HCT116 (cell line): Measurements from ENCODE around the gene CFAP54. TPM values are rescaled to one million over a fixed set of nuclear protein-coding genes. Genes with fewer than 3 reads are reported as not detected.

Source experiments
- ATAC-seq: fragments of 200-7000 bp; cut with Tn5 transposase; 2 replicates; pipeline ENCODE4 v1.9.1; 2020; ENCODE audit warnings: mild to moderate bottlenecking, moderate library complexity
- BruUV-seq: library from RNA; stranded (reverse); fragments of 400-500 nt; replicated peaks from 2 replicates; lab custom pipeline; 2021; lab: Mats Ljungman, UMichigan
- CTCF ChIA-PET: fragments of 300-600 bp; sonication (Branson Sonifier 250); formaldehyde crosslinking; loops from one replicate; lab custom pipeline; 2021; ENCODE audit warnings: antibody characterized with exemption; lab: Charles Lee
- POLR2A ChIA-PET: fragments of 300-600, 350-600 bp; sonication (Branson Sonifier 250); formaldehyde crosslinking; loops from one replicate; lab custom pipeline; 2021; ENCODE audit warnings: antibody characterized with exemption; lab: Charles Lee
- RAD21 ChIA-PET, 2 experiments: fragments of 300-600 bp; sonication (Branson Sonifier 250); formaldehyde crosslinking; loops; one replicate each; lab custom pipeline; 2023; ENCODE audit warnings: low total read pairs in 2 of 2; ENCODE audit not compliant: uncharacterized antibody in 2 of 2, unreplicated experiment in 2 of 2, low non-redundant PET in 1 of 2; lab: Charles Lee
- DNase-seq: peaks from one replicate; pipeline ENCODE4 v3.0.0-alpha.2; 2010; ENCODE audit warnings: low read depth, low spot score
- H2AFZ ChIP-seq: fragments of 200-600 bp; shearing (Covaris generic), sonication (generic); 2 replicates; pipeline ENCODE4 v1.6.1; 2017; ENCODE audit warnings: low read depth, mixed run types, mixed read lengths, antibody characterized with exemption, low read length; ENCODE audit not compliant: poor library complexity, severe bottlenecking
- H3K27ac ChIP-seq: 2 replicates; pipeline ENCODE4 v1.5.1; 2012; ENCODE audit warnings: low read depth, low read length
- H3K27me3 ChIP-seq: fragments of 200-600 bp; sonication (generic); 2 replicates; pipeline ENCODE4 v1.6.1; 2016; ENCODE audit warnings: mixed run types, low read length, mixed read lengths; ENCODE audit not compliant: insufficient read depth
- H3K36me3 ChIP-seq, 2 experiments: fragments of 200-500 bp in 1 of 2; fragments of 200-600 bp in 1 of 2; sonication (Bioruptor generic) in 1 of 2; sonication (generic) in 1 of 2; 2 replicates each; pipeline versions ENCODE4 v1.5.1 to v1.6.1; 2014 to 2016; ENCODE audit warnings: low read length in 2 of 2, inconsistent platforms in 1 of 2, mixed read lengths in 1 of 2, mixed run types in 1 of 2; ENCODE audit not compliant: insufficient read depth in 2 of 2, control insufficient read depth in 1 of 2
- H3K4me1 ChIP-seq, 2 experiments: fragments of 200-600 bp in 1 of 2; sonication (generic) in 1 of 2; 2 replicates each; pipeline versions ENCODE4 v1.5.1 to v1.6.1; 2012 to 2017; ENCODE audit warnings: low read length in 2 of 2, inconsistent platforms in 1 of 2, mild to moderate bottlenecking in 1 of 2, mixed read lengths in 1 of 2, mixed run types in 1 of 2, moderate library complexity in 1 of 2; ENCODE audit not compliant: insufficient read depth in 2 of 2, control insufficient read depth in 1 of 2
- H3K4me2 ChIP-seq: fragments of 200-600 bp; sonication (generic); 2 replicates; pipeline ENCODE4 v1.6.1; 2017; ENCODE audit warnings: mixed run types, low read length, mixed read lengths
- H3K4me3 ChIP-seq, 2 experiments: fragments of 200-600 bp in 1 of 2; sonication (generic) in 1 of 2; replicated peaks in 1 of 2; 2 replicates each; pipeline ENCODE4 v1.5.1; 2011 to 2016; ENCODE audit warnings: low read length in 2 of 2, control low read depth in 1 of 2, low read depth in 1 of 2, mild to moderate bottlenecking in 1 of 2, mixed read lengths in 1 of 2, mixed run types in 1 of 2
- H3K79me2 ChIP-seq: fragments of 200-600 bp; sonication (generic); 2 replicates; pipeline ENCODE4 v1.6.1; 2017; ENCODE audit warnings: mild to moderate bottlenecking, mixed run types, low read length, moderate library complexity, mixed read lengths; ENCODE audit not compliant: insufficient read depth
- H3K9ac ChIP-seq: fragments of 200-600 bp; sonication (generic); 2 replicates; pipeline ENCODE4 v1.6.1; 2016; ENCODE audit warnings: low read length, mixed read lengths
- H3K9me2 ChIP-seq: fragments of 200-600 bp; sonication (generic), shearing (Covaris generic); 2 replicates; pipeline ENCODE4 v1.6.1; 2017; ENCODE audit warnings: mixed run types, mild to moderate bottlenecking, moderate library complexity; ENCODE audit not compliant: insufficient read depth
- H3K9me3 ChIP-seq, 2 experiments: fragments of 200-500 bp in 1 of 2; fragments of 200-600 bp in 1 of 2; sonication (Bioruptor generic) in 1 of 2; sonication (generic) in 1 of 2; 2 replicates each; pipeline ENCODE4 v1.6.1; 2014 to 2017; ENCODE audit warnings: low read length in 2 of 2, mixed read lengths in 2 of 2, inconsistent platforms in 1 of 2, low read depth in 1 of 2, mild to moderate bottlenecking in 1 of 2, mixed run types in 1 of 2, moderate library complexity in 1 of 2; ENCODE audit not compliant: control insufficient read depth in 1 of 2, insufficient read depth in 1 of 2
- H4K20me1 ChIP-seq: fragments of 200-600 bp; sonication (generic), shearing (Covaris generic); 2 replicates; pipeline ENCODE4 v1.6.1; 2017; ENCODE audit warnings: mixed run types, mild to moderate bottlenecking, moderate library complexity; ENCODE audit not compliant: insufficient read depth
- EGR1 ChIP-seq: IDR thresholded peaks from 2 replicates; pipeline ENCODE4 v1.6.1; 2012; ENCODE audit warnings: low read depth
- FOSL1 ChIP-seq: IDR thresholded peaks from 2 replicates; pipeline ENCODE4 v1.6.1; 2012; ENCODE audit warnings: low read depth
- JUND ChIP-seq: IDR thresholded peaks from 2 replicates; pipeline ENCODE4 v1.6.1; 2012
- POLR2A ChIP-seq: IDR thresholded peaks from 2 replicates; pipeline ENCODE4 v1.7.0; 2011; ENCODE audit warnings: borderline replicate concordance; ENCODE audit not compliant: insufficient read depth, insufficient read length; ENCODE audit errors: extremely low read depth
- SRF ChIP-seq: IDR thresholded peaks from 2 replicates; pipeline ENCODE4 v1.6.1; 2012; ENCODE audit warnings: low read depth
- ZFX ChIP-seq: fragments of 450-650 bp; IDR thresholded peaks from 2 replicates; pipeline ENCODE4 v1.6.1; 2017
- ZNF274 ChIP-seq: fragments of 200-500 bp; sonication (Bioruptor generic); IDR thresholded peaks from 2 replicates; pipeline ENCODE4 v1.6.1; 2014; ENCODE audit warnings: mild to moderate bottlenecking, low read depth, low read length, inconsistent platforms
- intact Hi-C: fragments of 100-400 bp; cut with micrococcal nuclease; formaldehyde crosslinking; loops from 2 replicates; pipeline ENCODE4 v1.10.0; 2022
- total RNA-seq: library from RNA; stranded (reverse); gene quantifications from one replicate; pipeline ENCODE4 v1.2.1, GENCODE V29; 2021; ENCODE audit not compliant: unreplicated experiment
- TF ChIP-seq, protein P1 (sequence below): IDR thresholded peaks from 2 replicates; pipeline ENCODE4 v1.6.1; 2012
- TF ChIP-seq, protein P2 (sequence below), 3 experiments: fragments of 200-600 bp in 1 of 3; sonication (generic) in 1 of 3; IDR thresholded peaks in 2 of 3; conservative IDR thresholded peaks in 1 of 3; 2 replicates each; pipeline ENCODE4 v1.5.1; 2012 to 2017; ENCODE audit warnings: low read depth in 2 of 3, low read length in 2 of 3, antibody characterized with exemption in 1 of 3, borderline replicate concordance in 1 of 3, control low read depth in 1 of 3, mild to moderate bottlenecking in 1 of 3, mixed read lengths in 1 of 3, mixed run types in 1 of 3, moderate library complexity in 1 of 3; ENCODE audit not compliant: insufficient read depth in 1 of 3
- TF ChIP-seq, protein P3 (sequence below): IDR thresholded peaks from 2 replicates; pipeline ENCODE4 v1.6.1; 2011; ENCODE audit warnings: mild to moderate bottlenecking, low read length, moderate library complexity; ENCODE audit not compliant: insufficient replicate concordance; ENCODE audit errors: extremely low read depth
- TF ChIP-seq, protein P4 (sequence below): IDR thresholded peaks from 2 replicates; pipeline ENCODE4 v1.6.1; 2012

CFAP54 gene
- total RNA-seq, 1 experiment from 2014 or later, result 0.25 TPM

DNA sequence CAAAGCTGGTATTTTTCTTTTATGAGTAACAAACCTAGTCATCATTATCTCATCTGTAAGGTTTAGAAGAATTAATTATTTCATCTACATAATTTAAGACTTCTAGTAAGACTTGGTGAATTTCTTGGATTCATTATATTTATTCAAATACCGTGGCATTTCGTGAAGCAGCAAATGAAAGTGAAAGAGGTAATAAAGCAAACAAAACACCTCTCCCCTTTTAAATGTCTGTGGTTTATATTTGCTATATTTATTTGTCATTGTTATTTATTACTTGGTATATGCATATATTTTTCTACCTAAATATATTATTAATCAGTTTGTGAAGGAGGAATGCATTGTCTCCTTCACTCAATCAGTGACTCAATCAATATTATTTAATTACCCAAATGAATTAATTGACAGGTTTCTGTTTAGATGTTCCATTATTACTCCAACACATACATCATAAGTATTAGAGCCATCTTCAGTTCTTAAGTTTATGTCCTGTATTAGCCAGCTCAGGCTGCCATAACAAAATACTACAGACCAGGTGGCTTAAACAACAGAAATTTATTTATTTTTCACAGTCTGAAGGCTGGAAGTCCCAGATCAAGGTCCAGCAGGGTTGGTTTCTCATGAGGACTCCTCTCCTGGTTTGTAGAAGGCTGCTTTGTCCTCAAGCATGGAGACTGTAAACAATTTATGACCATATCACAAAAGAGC is 6.6 kb downstream of the CFAP54 start:
- Histone ChIP-seq H4K20me1 (no peaks in the 10 kb centered on the region), H3K27me3 (no peaks in the 10 kb centered on the region), H3K36me3 (no peaks in the 10 kb centered on the region), H3K27ac (no peak overlapping the region), H3K4me3 (no peak overlapping the region), H2AFZ (no peak overlapping the region)
- BruUV-seq, result no TSS peak
- RAD21 ChIA-PET, result no interaction called here
- no peak for TF ChIP-seq FOSL1
- TF ChIP-seq, protein P1, sequence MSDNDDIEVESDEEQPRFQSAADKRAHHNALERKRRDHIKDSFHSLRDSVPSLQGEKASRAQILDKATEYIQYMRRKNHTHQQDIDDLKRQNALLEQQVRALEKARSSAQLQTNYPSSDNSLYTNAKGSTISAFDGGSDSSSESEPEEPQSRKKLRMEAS, result no peak
- no peak for TF ChIP-seq SRF
- TF ChIP-seq, protein P2, sequence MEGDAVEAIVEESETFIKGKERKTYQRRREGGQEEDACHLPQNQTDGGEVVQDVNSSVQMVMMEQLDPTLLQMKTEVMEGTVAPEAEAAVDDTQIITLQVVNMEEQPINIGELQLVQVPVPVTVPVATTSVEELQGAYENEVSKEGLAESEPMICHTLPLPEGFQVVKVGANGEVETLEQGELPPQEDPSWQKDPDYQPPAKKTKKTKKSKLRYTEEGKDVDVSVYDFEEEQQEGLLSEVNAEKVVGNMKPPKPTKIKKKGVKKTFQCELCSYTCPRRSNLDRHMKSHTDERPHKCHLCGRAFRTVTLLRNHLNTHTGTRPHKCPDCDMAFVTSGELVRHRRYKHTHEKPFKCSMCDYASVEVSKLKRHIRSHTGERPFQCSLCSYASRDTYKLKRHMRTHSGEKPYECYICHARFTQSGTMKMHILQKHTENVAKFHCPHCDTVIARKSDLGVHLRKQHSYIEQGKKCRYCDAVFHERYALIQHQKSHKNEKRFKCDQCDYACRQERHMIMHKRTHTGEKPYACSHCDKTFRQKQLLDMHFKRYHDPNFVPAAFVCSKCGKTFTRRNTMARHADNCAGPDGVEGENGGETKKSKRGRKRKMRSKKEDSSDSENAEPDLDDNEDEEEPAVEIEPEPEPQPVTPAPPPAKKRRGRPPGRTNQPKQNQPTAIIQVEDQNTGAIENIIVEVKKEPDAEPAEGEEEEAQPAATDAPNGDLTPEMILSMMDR (IDR thresholded peaks at IDR 0.05 in 2 of 3, conservative IDR thresholded peaks at IDR 0.05 in 1 of 3; ENCODE audit: borderline replicate concordance in 1 of 3, insufficient read depth in 1 of 3, low read depth in 2 of 3, low read length in 2 of 3), result no peak
- no peak for TF ChIP-seq EGR1
- TF ChIP-seq ZNF274, result no peak
- no peak for TF ChIP-seq ZFX
- TF ChIP-seq, all 23 proteins: peak for 0
- H3K9me2 ChIP-seq, result no peaks in the 10 kb centered on the region
- no peaks in the 10 kb centered on the region for H3K9me3 ChIP-seq
- intact Hi-C loops, result no loop called here
- DNase-seq (no peak), ATAC-seq (no peak)
- H3K4me2 ChIP-seq, result no peak overlapping the region
- POLR2A ChIA-PET, result no interaction called here
- CTCF ChIA-PET, result no interaction called here
- peaks cover 7 to 9% of the 10 kb centered on the region in 2 experiments for H3K4me1 ChIP-seq
- H3K9ac ChIP-seq, result no peak overlapping the region
- no peaks in the 10 kb centered on the region for H3K79me2 ChIP-seq

DNA sequence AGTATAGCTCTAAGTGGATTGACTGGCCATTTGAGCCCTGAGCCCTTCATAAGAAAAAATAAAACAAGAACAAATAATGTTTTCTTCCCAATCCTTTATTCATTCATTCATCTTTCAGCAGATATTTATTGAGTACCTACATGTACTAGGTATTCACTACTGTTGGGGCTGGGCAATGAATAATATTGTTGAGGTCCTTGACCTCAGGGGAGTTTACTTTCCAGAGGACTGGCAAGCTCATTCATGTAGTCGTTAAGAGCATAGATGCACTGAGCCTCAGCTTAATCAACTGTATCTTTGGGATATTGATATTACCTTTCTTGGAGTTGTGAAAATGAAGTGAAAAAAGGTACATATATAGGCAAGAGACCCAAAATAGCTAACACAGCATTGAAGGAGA is 7.6 kb downstream of the CFAP54 start:
- no peaks in the 10 kb centered on the region for H3K27me3 ChIP-seq
- no peak overlapping the region for H2AFZ ChIP-seq
- intact Hi-C loops, result no loop called here
- H3K9me3 ChIP-seq, result no peaks in the 10 kb centered on the region
- no peak overlapping the region for H3K27ac ChIP-seq
- RAD21 ChIA-PET, result no interaction called here
- no peaks in the 10 kb centered on the region for H3K79me2 ChIP-seq
- peaks cover 13 to 18% of the 10 kb centered on the region in 2 experiments for H3K4me1 ChIP-seq
- TF ChIP-seq JUND (no peak), POLR2A (no peak)
- TF ChIP-seq, protein P3, sequence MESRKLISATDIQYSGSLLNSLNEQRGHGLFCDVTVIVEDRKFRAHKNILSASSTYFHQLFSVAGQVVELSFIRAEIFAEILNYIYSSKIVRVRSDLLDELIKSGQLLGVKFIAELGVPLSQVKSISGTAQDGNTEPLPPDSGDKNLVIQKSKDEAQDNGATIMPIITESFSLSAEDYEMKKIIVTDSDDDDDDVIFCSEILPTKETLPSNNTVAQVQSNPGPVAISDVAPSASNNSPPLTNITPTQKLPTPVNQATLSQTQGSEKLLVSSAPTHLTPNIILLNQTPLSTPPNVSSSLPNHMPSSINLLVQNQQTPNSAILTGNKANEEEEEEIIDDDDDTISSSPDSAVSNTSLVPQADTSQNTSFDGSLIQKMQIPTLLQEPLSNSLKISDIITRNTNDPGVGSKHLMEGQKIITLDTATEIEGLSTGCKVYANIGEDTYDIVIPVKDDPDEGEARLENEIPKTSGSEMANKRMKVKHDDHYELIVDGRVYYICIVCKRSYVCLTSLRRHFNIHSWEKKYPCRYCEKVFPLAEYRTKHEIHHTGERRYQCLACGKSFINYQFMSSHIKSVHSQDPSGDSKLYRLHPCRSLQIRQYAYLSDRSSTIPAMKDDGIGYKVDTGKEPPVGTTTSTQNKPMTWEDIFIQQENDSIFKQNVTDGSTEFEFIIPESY, result no peak
- TF ChIP-seq, protein P4, sequence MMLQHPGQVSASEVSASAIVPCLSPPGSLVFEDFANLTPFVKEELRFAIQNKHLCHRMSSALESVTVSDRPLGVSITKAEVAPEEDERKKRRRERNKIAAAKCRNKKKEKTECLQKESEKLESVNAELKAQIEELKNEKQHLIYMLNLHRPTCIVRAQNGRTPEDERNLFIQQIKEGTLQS, result no peak
- no peaks in the 10 kb centered on the region for H4K20me1 ChIP-seq
- H3K9me2 ChIP-seq, result 0 out of 2 replicates have a peak, but pooled peaks cover 5% of the 10 kb centered on the region
- H3K4me2 ChIP-seq, result no peak overlapping the region
- H3K4me3 ChIP-seq, result no peak overlapping the region
- H3K36me3 ChIP-seq, result no peaks in the 10 kb centered on the region
- DNase-seq (no peak), ATAC-seq (no peak)
- no TSS peak for BruUV-seq
- no peak overlapping the region for H3K9ac ChIP-seq
- POLR2A ChIA-PET, result no interaction called here
- CTCF ChIA-PET, result no interaction called here
